ENCODE data around the gene APC2.

The APC2 gene

DNA sequence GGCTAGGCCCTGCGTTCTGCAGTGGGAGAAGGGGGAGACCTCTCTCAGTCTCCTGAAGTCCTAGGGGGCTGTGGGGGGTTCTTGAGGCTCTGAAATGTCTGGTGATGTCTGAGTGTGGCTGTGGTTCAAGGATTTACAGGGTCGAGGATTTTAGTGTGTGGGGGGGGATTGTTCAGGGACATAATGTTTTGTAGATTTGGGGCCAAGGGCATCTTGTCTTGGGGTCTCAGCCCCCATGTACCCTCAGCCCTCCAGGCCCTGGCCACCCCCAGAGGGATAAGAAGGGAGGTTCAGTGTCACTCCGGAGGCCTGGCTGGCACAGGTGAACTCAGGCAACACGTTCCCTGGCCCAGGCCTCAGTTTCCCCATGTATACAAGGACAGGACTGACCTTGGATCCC is 2.4 kb upstream of the APC2 start:
- DNase-seq (ENCODE audit: low spot score): no peak

DNA sequence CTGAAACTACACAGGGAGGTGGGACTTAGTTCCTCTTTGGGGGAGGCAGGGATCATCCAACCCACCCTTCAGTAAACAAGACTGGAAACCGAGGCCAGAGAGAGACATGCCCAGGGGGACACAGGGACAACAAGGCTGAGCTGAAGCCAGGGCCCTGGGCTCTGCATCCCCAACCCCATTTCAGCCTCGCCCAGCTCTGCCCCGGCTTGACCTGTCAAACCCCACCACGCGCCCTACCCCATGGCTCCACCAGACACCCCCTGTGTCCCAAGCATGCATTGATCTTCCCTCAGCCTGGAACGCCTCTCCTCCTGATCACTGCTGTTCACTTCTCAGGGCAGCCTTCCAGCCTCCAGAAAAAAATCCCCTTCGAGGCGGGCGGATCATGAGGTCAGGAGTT is 2.0 kb upstream of the APC2 start:
- no peak for DNase-seq (ENCODE audit: low spot score)

DNA sequence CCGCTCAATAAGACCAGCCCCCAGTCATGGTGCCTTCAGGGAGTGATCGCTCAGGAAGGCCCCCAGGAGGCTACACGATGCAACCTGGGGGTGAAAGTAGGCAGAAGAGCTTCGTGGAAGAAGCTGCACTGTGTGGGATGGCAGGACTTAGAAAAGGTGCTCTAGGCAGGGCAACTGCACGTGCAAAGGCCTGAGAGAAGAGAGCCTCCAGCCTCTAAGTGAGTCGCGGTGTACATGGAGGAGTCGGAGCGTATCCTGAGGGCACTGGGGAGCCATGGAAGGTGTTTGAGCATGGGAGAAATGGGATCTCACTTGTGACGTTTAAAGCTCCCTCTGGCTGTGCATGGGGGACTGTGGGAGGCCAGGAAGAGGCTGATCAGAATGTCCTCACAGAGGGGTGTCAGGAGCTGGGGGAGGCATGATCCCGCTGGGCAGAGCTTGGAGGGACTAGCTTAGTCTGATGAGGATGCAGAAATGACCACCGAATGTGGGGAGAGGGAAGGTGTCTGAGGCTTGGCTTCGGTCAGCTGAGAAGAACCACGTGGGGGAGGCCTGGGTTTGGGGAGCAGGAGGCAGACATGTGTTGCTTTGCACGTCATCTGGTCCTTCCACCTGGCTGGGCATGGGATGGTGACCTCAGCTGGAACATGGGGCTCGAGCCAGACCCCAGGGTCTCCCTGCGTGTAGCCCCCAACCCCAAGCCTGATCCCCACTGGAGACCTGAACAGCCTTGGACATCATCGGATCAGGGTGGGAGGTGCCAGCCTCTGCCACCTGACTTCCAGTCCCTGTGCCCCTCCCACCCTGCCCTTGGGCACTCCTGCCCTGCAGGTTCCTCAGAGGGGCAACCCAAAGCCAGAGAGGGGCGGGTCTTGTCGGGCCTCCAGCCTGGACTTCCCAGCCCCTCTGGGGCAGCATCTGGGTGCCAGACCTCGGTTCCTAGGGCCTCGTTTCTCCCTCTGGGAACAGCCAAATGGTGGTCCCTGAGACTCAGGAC is 1.1 kb downstream of the APC2 start:
- no peak for DNase-seq (ENCODE audit: low spot score)

- no peak for DNase-seq (ENCODE audit: low spot score)
These were observed 2.2 kb downstream of the APC2 start for GRCh38 chr19:1451916-1452801.

DNA sequence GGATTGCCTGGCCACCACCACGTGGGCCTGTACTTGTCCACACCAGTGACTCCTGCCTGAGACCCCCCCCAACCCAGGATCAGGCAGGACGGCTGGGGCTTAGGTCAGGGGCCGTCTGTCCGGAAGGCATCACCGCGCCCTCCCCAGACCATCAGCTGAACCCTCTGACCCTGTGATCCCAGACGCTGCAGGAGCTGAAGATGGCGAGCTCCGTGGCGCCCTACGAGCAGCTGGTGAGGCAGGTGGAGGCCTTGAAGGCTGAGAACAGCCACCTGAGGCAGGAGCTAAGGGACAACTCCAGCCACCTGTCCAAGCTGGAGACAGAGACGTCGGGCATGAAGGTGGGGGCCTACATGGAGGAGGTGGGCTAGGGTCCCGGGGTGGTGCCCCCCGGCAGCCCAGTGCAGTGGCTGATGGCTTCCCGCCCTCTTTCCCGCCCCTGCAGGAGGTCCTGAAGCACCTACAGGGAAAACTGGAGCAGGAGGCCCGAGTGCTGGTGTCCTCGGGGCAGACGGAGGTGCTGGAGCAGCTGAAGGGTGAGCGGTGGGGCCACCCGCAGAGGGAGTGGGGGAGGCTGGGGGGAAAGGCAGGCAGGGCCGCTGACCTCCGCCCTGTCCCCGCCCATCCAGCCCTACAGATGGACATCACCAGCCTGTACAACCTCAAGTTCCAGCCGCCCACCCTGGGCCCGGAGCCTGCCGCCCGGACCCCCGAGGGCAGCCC is 3.0 kb downstream of the APC2 start:
- no peak for DNase-seq (ENCODE audit: low spot score)

DNA sequence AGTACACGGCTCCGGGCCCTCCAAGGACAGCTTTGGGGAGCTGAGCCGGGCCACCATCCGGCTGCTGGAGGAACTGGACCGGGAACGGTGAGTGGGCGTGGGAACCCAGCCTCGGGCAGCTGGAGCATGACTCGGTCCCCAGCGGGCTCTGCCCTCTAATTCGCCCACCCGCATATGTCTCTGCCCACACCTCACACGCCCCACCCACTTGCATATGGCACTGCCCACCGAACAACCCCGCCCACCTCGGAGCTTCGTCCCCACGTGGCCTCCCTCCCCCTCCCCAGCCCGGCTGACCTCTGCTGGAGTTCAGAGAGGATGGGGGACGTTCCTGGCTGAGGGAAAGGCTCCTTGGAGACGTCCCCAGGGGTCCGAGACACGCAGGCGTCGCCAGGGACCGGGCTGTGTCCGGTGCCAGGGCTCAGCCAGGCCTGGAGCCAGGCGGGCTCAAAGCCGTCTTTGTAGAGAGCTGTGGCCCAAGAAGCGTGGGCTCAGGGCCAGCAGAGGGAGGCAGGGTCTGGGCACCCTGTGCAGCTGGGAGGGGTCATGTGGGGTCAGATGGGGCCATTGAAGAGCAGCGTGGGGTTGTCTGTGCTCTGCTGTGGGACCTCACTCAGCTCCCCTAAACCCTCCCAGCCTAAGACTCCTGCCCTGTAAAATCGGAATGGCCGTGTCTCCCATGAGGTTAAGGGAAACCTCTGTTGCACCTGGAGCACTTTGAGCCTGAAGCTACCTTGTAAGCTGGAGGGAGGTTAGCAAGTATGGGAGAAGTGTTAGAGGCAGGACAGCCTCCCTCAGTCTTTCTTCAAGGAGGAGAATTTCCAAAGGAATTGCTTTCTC is 3.8 kb downstream of the APC2 start:
- DNase-seq (ENCODE audit: low spot score): peak; percentile 77

DNA sequence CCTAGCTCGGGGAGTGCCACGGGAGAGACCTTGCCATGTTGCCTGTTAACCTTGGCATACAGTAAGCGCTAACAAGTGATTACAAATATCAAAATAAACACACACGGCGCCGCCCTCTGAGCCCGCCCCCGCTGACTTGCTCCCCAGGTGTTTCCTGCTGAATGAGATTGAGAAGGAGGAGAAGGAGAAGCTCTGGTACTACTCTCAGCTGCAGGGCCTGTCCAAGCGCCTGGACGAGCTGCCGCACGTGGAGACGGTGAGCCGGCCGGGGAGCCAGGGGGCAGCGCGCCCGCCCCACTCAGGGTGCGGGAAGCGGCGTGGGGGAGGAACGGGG is 5.0 kb downstream of the APC2 start:
- no peak for DNase-seq (ENCODE audit: low spot score)

GRCh38 chr19:1455336-1456120 is 5.6 kb downstream of the APC2 start:
- DNase-seq (ENCODE audit: low spot score): peak; percentile 78

DNA sequence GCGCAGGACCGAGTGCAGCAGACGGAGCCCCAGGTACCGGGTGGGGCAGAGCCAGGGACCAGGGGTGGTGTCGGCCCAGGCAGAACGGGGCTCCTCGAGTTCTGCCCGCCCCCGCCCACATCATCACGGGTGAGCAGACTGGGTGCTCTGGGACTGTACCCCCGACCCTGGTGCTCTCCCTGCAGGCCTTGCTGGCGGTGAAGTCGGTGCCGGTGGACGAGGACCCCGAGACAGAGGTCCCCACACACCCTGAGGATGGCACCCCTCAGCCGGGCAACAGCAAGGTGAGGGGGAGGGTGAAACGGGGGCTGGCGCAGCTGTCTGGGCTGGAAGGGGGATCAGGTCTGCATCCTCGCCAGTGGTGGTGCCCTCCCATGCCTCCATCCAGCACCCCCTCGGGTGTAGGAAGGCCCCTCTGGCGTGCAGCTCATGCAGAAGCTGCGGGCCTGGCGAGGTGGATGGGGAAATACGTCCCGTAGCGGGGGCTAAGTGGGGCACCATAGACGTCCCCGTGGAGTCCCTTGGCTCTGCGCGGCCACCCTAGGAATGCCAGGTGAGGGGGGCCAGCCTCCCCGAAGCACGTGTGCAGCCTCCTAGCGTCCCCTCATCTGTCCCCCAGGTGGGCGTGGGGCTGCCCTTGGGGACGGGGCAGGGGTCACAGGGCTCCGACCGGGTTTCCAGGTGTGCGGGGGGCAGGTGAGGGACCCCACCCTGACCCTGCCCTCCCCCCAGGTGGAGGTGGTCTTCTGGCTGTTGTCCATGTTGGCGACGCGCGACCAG is 6.4 kb downstream of the APC2 start:
- DNase-seq (ENCODE audit: low spot score): no peak

- DNase-seq (ENCODE audit: low spot score): no peak
These were observed 7.3 kb downstream of the APC2 start for GRCh38 chr19:1457031-1457739.

DNA sequence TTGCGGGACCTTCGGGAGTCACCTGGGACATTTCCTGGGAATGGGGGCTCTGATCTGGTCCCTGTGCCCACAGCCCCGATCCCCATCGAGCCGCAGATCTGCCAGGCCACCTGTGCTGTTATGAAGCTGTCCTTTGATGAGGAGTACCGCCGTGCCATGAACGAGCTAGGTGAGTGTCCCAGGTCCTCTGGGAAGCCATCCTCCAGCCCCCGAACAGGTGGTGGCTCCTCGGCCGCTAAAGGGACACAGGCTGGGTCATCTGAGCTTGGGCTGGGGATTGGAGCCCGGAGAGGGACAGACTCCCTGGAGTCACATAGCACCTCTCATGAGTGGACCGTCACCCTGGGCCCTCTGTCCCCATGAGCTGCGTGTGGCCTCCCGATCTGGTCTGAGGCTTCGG is 8.0 kb downstream of the APC2 start:
- no peak for DNase-seq (ENCODE audit: low spot score)

DNA sequence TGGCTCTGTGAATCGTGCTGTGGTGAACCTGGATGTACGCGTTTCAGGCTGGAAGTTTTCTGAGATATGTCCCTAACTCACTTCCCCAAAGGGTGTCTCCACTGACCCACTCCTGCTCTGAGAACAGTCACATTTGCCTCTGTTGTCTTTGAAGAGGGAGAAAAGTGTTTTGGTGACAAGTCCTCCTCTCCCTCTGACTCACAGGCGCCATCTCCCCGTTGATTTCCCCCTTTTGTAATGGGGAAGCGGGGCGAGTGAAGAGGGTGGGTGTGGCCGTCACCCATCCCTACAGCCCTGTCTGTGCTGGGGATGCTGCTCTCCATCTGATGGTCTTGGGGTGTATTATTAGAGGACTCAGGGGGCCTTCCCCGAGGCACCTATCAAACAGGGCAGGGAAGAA is 9.6 kb downstream of the APC2 start:
- DNase-seq (ENCODE audit: low spot score): no peak

GRCh38 chr19:1460033-1460995 is 10.4 kb downstream of the APC2 start:
- no peak for DNase-seq (ENCODE audit: low spot score)

DNA sequence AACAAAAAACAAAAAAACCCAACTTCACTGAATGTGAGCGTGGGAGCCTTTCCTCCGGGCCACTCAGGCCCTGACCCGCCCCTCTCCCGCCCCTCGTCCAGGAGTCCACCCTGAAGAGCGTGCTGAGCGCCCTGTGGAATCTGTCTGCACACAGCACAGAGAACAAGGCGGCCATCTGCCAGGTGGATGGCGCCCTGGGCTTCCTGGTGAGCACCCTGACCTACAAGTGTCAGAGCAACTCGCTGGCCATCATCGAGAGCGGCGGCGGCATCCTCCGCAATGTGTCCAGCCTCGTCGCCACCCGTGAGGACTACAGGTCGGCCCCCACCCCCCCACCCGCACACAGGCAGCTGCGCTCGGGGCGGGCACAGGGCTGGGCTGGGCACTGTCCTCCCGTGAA is 11.9 kb downstream of the APC2 start:
- DNase-seq (ENCODE audit: low spot score): no peak

DNA sequence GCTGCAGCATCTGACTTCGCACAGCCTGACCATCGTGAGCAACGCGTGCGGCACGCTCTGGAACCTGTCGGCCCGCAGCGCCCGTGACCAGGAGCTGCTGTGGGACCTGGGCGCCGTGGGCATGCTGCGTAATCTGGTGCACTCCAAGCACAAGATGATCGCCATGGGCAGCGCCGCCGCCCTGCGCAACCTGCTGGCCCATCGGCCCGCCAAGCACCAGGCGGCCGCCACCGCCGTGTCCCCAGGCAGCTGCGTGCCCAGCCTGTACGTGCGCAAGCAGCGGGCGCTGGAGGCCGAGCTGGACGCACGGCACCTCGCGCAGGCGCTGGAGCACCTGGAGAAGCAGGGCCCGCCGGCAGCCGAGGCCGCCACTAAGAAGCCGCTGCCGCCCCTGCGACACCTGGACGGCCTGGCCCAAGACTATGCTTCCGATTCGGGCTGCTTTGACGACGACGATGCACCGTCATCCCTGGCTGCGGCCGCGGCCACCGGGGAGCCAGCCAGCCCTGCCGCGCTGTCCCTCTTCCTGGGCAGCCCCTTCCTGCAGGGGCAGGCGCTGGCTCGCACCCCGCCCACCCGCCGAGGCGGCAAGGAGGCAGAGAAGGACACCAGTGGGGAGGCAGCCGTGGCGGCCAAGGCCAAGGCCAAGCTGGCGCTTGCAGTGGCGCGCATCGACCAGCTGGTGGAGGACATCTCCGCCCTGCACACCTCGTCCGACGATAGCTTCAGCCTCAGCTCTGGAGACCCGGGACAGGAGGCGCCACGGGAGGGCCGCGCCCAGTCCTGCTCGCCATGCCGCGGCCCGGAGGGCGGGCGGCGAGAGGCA is 15.5 kb downstream of the APC2 start:
- peak; percentile 76 for DNase-seq (ENCODE audit: low spot score)

- DNase-seq (ENCODE audit: low spot score): no peak
These were observed 16.1 kb downstream of the APC2 start for GRCh38 chr19:1466018-1466460.
